NCI-H1092 treated with DMSO at 0.1 percent for 48 hours (cell line): ENCODE data around the gene KIAA1614.

Source experiments
- DNase-seq: peaks from one replicate; lab custom pipeline; 2025; lab: John Stamatoyannopoulos, UW

KIAA1614 gene

DNA sequence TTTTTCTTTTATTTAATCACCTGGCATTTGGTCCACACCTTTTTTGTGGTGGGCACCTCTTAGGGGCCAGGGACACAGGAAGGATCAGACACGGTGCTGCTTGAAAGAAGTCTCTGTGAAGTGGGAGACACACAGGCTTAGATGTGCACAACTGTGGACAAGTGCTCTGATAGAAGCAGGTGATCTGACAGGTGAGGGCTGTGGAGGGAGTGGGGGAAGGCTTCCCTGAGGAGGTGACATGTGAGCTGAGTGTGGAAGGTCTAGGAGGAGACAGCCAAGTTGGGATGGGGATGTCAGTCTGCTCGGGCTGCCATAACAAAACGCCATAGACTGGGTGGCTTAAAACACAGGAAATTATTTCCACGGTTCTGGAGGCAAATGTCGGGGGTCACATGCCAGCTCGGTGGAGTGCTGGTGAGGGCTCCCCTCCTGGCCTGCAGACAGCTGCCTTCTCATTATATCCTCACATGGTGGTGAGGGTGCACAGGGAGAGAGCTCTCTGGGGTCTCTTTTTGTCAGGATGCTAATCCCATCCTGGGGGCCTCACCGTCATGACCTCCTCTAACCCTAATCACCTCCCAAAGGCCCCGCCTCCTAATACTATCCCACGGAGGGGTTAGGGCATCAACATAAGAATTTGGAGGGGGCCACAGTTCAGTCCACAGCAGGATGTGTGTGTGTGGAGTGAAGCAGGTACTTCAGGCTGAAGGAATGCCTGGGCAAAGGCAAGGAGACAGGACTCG is 5.2 kb upstream of the KIAA1614 start:
- DNase-seq, result no peak

- DNase-seq, result no peak
Observed at GRCh38 chr1:180908074-180908765, 4.5 kb upstream of the KIAA1614 start.

- no peak for DNase-seq
Observed at GRCh38 chr1:180909005-180909414, 3.7 kb upstream of the KIAA1614 start.

- no peak for DNase-seq
Observed at GRCh38 chr1:180909462-180909976, 3.2 kb upstream of the KIAA1614 start.

DNA sequence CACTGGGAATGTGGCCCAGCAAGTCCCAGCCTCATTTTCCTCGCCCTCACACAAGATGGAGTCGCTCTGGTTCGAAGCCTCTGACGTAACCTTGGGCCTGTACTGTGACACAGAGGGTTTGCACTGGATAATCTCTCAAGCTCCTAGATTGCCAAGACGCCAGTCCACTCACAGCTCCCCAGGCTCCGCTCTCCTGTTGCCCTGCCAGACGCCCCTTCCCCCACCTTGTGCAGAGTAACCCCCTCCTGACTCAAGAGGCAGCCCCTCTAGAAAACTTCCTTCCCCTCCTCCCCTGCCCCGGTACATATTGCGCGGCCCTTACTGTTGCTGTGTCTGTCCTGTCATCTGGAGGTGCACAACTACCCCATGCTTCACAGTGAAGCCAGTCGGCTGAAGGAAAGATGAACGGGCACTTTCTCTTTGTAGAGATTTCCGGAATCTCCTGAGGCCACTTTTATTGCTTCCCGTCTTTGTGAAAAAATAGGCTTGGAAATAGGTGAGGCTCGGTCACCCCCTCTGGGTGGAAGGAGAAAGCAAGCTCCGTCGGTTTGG is 981 bp upstream of the KIAA1614 start:
- DNase-seq, result peak; percentile 71

DNA sequence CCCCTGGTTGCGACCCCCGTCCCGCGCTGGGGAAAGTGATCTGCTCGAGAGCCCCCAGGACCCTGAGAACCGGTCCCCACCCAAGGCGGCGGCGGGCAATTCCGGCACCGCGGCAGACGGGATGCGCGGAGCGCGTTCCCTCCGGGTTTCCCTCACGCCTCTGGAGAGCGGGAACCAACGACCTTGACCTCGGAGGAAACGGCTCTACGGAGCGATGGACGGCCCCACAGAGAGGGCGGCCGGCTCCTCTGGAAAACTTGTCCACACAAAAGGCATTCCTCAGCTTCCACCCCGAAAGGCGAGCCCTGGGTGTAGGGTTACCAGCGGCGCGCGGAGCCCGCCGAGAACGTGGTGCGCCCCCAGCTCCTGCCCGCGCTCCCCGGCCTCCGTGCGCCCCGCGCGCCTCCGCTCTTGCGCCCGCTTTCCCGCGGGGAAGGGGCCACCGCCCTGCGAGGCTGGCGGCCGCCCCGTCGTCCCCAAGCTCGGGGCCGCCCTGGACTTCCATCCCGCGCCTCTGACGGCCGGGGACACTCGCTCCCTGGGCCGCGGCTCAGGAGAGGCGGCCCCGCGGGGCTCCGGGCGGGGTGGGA is 391 bp upstream of the KIAA1614 start:
- peak; percentile 71 for DNase-seq

DNA sequence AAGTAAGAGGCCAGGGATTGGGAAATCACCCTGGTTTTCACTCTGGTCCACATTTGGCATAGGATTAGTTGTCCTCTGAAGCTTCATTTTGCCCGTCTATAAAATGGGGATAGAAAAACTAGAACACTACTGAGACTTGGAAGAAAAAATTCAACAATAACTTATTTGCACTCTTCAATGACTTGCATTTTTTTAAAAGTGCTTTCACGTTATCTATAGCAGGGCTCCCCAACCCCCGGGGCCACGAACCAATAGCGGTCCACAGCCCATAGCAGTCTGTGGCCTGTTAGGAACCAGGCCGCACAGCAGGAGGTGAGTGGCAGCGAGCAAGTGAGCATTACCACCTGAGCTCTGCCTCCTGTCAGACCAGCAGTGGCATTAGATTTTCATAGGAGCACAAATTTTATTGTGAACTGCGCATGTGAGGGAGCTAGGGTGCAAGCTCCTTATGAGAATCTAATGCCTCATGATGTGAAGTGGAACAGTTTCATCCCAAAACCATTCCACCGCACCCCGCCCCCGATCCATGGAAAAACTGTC is 2.8 kb downstream of the KIAA1614 start:
- no peak for DNase-seq

DNA sequence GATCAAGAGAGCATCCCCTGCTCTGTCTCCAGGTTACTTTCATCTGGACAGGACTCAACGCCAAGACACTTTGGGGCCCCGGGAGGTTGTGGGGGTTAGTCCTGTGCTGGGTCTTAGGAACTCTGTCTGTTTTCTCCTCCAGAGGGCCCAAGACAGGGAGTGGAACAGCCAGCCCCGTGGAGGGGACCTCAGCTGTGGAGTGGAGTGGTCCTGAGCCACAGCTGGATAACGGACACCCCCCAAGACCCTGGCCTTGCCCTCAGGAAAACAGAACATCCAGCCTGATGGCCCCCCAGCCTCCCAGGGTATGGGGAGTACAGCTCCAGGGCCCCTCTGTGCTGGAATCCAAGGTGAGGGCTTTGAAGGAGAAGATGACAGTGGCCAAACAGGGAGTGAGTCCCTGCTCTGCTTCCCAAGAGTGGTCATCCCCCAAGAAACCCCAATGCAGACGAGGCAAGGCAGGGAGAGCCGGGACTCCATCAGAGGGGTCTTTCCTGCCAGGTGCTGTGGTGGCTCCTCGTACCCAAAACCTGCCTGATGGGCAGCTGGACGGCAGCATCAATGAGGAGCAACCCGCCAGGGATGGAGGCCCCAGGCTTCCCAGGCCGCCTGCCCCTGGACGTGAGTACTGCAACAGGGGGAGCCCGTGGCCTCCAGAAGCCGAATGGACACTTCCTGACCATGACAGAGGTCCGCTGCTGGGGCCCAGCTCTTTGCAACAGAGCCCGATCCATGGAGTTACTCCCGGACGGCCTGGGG is 3.5 kb downstream of the KIAA1614 start:
- DNase-seq, result no peak

DNA sequence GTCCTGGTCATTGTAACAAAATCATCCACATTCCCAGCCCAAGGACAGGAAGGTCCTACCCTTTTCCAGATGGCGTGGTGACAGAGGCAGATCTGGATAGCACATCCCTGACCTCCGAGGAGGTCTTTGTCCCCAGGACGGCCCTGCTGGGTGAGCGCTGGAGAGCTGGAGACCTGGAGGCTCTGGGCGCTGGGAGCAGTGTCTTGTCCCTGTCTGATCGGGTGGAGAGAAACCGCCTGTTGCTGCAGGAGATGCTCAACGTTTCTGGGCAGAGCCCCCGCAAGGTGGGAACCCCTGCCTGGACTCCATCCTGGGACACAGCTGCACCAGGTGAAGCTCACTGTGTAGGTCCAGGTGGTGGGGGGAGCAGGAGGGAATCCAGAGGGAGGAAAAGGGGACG is 4.1 kb downstream of the KIAA1614 start:
- DNase-seq, result no peak

GRCh38 chr1:180917306-180918065 is 4.8 kb downstream of the KIAA1614 start:
- no peak for DNase-seq

GRCh38 chr1:180918519-180918918 is 5.8 kb downstream of the KIAA1614 start:
- DNase-seq, result no peak

DNA sequence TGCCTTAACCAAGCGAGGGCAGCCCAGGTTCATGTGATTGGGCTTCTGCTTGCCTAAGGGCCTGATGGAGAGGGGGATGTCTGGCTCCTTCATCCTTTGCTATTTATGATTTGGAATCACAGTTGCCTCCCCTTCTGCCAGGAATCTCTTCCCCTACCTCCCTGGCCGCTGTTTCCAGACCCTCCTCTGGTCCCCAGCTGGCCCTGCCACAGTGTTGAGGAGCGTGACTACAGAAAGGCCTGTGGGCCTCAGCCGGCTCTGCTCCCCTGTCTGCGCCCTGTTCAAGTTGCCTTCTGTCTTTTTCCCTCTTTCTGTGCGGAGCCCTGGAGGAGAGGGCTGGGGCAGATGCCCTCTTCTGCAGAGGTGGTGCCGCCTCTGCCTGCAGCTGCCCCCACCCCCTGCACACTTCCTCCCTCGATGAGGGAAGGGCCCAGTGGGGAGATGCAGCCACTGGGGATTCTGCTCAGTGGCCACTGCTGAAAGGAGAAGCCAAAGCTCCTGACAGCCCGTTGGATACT is 6.5 kb downstream of the KIAA1614 start:
- DNase-seq, result no peak

GRCh38 chr1:180920193-180920592 is 7.5 kb downstream of the KIAA1614 start:
- no peak for DNase-seq

GRCh38 chr1:180920702-180921101 is 8.0 kb downstream of the KIAA1614 start:
- no peak for DNase-seq

DNA sequence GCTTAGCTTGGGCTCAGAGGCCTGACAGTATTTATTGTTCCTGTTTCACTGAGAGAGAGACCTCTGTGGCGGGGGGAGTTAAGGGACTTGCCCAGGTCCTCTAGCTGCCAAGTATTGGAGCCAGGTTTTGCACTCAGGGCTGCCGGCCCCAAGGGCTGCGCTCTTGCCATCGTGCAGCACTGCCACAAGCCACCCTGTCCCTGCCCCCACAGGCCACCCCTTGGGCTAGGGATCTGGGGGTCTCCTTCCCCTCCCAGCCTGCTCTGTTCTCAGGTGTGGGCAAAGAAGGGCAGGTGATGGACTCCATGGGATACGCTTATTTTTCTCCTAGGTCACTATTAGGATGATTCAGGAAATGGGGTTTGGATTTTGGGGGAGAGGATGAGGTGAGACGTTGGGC is 8.7 kb downstream of the KIAA1614 start:
- DNase-seq, result no peak

- DNase-seq, result no peak
Observed at GRCh38 chr1:180921891-180922630, 9.4 kb downstream of the KIAA1614 start.

DNA sequence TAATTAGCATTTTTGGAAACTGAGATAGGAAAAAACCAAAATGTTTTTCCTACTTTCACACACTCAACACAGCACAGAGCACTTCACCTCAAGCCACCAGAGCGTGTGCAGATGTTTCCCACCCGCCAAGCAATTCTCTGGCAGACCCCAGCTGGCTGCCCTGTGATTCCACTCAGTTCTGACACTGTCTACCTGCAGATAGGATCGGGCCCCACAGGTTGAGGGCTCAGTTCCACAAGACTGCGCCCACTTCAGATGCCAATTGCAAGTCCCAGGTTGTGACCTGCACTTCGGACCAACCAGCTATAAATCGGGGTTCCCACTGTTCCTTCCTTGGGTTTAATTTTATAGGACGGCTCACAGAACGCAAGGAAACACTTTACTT is 9.9 kb downstream of the KIAA1614 start:
- no peak for DNase-seq

DNA sequence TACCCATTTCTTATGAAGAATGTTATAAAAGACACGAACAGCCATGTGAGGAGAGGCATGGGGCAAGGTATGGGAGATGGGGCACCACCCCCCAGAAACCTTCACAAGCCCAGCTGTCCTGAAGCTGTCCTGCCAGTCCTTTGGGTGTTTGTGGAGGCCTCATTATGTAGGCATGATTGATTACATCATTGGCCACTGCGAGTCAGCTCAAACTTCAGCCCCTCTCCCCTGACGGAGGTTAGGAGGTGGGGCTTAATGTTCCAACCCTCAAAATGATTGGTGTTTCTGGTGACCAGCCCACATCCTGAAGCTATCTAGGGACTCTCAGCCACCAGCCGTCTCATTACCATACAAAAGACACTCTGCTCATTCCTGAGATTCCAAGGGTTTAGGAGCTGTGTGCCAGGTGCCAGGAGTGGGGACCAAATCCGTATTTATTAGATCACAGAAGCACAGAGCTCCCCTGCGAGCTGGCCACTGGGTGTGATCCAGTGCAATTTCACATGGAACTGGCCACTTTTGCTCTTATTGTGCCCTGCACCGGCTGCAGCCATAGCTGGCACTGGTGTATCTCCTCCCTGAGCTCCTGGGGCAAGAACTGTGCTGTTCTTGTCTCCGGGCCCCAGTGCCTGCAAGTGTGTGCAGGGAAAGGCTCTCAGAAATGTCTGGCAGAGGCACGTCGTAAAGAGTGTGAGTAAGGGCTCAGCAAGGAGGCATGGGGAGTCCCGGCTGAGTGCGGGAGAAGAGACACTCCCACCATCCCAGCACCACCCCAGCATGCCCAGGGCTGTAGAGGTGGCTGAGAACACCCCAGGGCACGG is 10.5 kb downstream of the KIAA1614 start:
- DNase-seq, result no peak

GRCh38 chr1:180923887-180924286 is 11.2 kb downstream of the KIAA1614 start:
- no peak for DNase-seq
